BJ (cell line): ENCODE measurements around the gene AKIRIN1. TPM values are rescaled to one million over a fixed set of nuclear protein-coding genes. Genes with fewer than 3 reads are reported as not detected.
"Not testable (repeated sequence)": the region's sequence is repeated elsewhere in the genome, so short reads cannot be mapped to it uniquely, and the experiment has no call there.

Source experiments
- CTCF ChIA-PET: fragments of 350-600 bp; formaldehyde crosslinking; extraction: SDS; loops from one replicate; lab custom pipeline; 2021; ENCODE audit warnings: antibody characterized with exemption, inconsistent platforms; lab: Yijun Ruan, JAX
- POLR2A ChIA-PET: fragments of 300-600 bp; sonication (Branson Sonifier 250); formaldehyde crosslinking; extraction: SDS; loops from one replicate; lab custom pipeline; 2021; ENCODE audit warnings: antibody characterized with exemption; lab: Charles Lee
- DNase-seq: peaks from one replicate; pipeline ENCODE4 v3.0.0-alpha.2; 2011; ENCODE audit warnings: low read depth
- H3K27me3 ChIP-seq: 2 replicates; pipeline ENCODE4 v1.6.0; 2011; ENCODE audit warnings: low read length; ENCODE audit not compliant: control insufficient read depth, insufficient read depth
- H3K36me3 ChIP-seq: 2 replicates; pipeline ENCODE4 v1.5.1; 2011; ENCODE audit warnings: low read length; ENCODE audit not compliant: control insufficient read depth, insufficient read depth
- H3K4me3 ChIP-seq: 2 replicates; pipeline ENCODE4 v1.5.1; 2011; ENCODE audit warnings: low read depth, mild to moderate bottlenecking, control low read depth, low read length
- polyA plus RNA-seq: library from polyadenylated mRNA; depleted of rRNA; stranded (reverse); fragments of >200 nt; gene quantifications from 2 replicates; pipeline ENCODE4 v1.2.3, GENCODE V29; 2011
- TF ChIP-seq, protein P1 (sequence below): IDR thresholded peaks from 2 replicates; pipeline ENCODE4 v1.5.1; 2011; ENCODE audit warnings: low read depth, mild to moderate bottlenecking, control low read depth, inconsistent platforms, low read length, moderate library complexity; ENCODE audit not compliant: insufficient read depth

AKIRIN1 gene
- polyA plus RNA-seq, 1 experiment = 31.5 TPM

- Histone ChIP-seq H3K4me3 (no peak overlapping the region), H3K36me3 (peaks cover 1% of the 10 kb centered on the region), H3K27me3 (no peaks in the 10 kb centered on the region)
- POLR2A ChIA-PET = no interaction called here
- no peak for DNase-seq
- TF ChIP-seq, protein P1, sequence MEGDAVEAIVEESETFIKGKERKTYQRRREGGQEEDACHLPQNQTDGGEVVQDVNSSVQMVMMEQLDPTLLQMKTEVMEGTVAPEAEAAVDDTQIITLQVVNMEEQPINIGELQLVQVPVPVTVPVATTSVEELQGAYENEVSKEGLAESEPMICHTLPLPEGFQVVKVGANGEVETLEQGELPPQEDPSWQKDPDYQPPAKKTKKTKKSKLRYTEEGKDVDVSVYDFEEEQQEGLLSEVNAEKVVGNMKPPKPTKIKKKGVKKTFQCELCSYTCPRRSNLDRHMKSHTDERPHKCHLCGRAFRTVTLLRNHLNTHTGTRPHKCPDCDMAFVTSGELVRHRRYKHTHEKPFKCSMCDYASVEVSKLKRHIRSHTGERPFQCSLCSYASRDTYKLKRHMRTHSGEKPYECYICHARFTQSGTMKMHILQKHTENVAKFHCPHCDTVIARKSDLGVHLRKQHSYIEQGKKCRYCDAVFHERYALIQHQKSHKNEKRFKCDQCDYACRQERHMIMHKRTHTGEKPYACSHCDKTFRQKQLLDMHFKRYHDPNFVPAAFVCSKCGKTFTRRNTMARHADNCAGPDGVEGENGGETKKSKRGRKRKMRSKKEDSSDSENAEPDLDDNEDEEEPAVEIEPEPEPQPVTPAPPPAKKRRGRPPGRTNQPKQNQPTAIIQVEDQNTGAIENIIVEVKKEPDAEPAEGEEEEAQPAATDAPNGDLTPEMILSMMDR = no peak
- CTCF ChIA-PET = no interaction called here
These were observed 55.6 kb downstream of the AKIRIN1 start for GRCh38 chr1:39046613-39047210.

DNA sequence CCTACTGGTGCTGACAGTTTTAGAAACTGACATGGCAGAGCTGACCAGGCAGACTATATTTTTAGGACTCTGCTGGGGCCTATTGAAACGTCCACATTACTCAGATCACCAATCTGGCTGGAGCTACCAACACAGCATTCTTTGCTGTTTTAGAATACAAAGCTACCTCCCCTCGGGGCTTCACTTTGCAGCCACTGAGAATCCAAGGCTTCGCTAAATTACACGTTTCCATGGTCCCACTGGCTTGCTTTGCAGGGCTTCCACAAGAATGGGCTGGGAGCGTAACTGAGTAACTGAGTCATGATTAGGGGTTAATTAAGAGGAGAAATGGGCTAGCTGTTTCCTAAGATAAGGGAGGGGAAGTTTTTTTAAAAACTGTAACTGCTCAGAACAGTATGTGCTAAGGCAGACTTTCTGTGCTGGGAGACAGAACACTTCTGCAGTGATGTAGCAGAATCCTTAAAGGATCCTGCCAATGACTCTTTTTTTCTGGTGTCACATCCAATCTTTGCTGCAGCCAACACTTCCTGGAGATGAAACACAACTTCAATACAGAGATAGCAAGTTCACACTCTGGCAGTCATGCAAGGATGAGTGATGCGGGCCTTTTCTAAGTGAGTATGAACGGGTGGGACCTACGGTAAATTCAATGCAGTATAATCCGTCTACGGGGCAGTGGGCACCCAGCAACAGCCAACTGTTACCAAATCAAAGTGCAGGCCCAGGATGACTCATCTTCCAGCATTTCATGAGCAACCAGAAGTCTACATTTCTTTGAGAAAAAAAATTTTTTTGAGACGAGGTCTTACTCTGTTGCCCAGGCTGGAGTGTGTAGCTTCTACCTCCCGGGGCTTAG lies 56.5 kb downstream of the AKIRIN1 start:
- DNase-seq = peak; percentile 26
- H3K4me3 ChIP-seq = no peak overlapping the region
- no peaks in the 10 kb centered on the region for H3K27me3 ChIP-seq
- ChIA-PET CTCF (no interaction called here), POLR2A (no interaction called here)
- peaks cover 1% of the 10 kb centered on the region for H3K36me3 ChIP-seq
- TF ChIP-seq, protein P1 = no peak

DNA sequence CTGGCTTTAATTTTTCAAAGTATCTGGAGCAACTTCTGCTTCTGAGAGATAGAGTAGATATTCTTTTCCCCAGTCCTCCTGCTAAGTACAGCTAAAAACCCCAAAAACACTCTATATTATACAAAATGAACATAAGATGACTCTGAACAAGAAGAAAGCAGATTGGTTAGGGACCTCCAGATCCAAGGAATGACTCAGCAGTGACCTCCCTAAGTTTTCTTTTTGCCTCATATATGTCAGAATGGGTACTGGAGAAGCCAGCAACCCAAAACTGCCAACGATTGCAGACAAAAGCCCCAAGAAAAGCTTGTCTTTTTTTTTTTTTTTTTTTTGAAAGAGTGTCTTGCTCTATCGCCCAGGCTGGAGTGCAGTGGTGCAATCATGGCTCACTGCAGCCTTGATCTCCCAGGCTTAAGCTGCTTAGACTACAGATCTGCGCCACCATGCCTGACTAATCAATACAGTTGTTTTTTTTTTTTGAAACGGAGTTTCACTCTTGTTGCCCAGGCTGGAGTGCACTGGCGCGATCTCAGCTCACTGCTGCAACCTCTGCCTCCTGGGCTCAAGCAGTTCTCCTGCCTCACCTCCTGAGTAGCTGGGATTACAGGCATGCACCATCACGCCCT lies 57.8 kb downstream of the AKIRIN1 start:
- Histone ChIP-seq H3K36me3 (peaks cover 1% of the 10 kb centered on the region), H3K4me3 (no peak overlapping the region), H3K27me3 (no peaks in the 10 kb centered on the region)
- TF ChIP-seq, protein P1 = no peak
- ChIA-PET POLR2A (interaction anchor here (0.5 kb wide), 1 partner anchor 27 kb away, joined by 3 read pairs; no protein-coding TSS in a partner anchor), CTCF (no interaction called here)
- DNase-seq = no peak

DNA sequence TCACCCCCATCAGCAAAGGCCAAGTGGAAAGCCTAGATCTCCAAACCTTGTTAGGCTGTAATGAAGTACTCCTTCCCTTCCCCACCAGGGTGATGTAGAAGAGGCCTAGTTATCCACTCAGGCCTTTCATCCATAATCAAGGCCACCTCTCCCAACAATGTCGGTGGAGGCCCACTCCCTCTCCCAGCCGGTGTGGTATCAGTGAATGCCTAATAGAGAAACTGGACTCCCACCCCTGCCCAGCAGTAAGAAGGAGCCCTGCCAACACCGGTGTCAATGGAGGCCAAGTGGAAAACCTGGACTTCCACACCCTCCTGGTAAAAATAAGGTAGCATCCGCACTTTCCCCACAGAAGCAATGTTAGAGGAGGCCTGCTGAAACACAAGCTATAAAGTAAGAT lies 58.9 kb downstream of the AKIRIN1 start:
- ChIA-PET CTCF (no interaction called here), POLR2A (no interaction called here)
- no peak for DNase-seq
- Histone ChIP-seq H3K36me3 (peaks cover 1% of the 10 kb centered on the region; the same call in 1 of the 2 replicates), H3K4me3 (no peak overlapping the region), H3K27me3 (no peaks in the 10 kb centered on the region)
- TF ChIP-seq, protein P1 = no peak

- H3K36me3 ChIP-seq, CTCF ChIA-PET, DNase-seq, POLR2A ChIA-PET, H3K27me3 ChIP-seq, H3K4me3 ChIP-seq: not testable (repeated sequence)
- TF ChIP-seq, protein P1 = 0 out of 2 replicates have a peak, but pooled peaks have one; percentile 6
These were observed 60.2 kb downstream of the AKIRIN1 start for GRCh38 chr1:39051193-39051850.
